GM12878 (cell line): Measurements from ENCODE around the gene ITGA1.

Source experiments
- FOXM1 ChIP-seq: IDR thresholded peaks from 2 replicates; pipeline ENCODE4 v1.6.1; 2012; ENCODE audit warnings: low read depth, mild to moderate bottlenecking, inconsistent platforms, low read length, moderate library complexity
- ZBTB11 ChIP-seq: fragments of 450-650 bp; formaldehyde crosslinking; IDR thresholded peaks from 2 replicates; pipeline ENCODE4 v1.5.0; 2022; ENCODE audit warnings: mild to moderate bottlenecking, missing genetic modification characterization
- TF ChIP-seq, protein P1 (sequence below), 3 experiments: IDR thresholded peaks in 2 of 3; conservative IDR thresholded peaks in 1 of 3; 2 replicates each; pipeline ENCODE4 v1.5.1; 2011; ENCODE audit warnings: low read depth in 3 of 3, low read length in 3 of 3, mild to moderate bottlenecking in 3 of 3, control low read depth in 2 of 3, moderate library complexity in 2 of 3, inconsistent platforms in 1 of 3, mixed read lengths in 1 of 3; ENCODE audit not compliant: control insufficient read depth in 2 of 3, insufficient read depth in 1 of 3; ENCODE audit errors: extremely low read depth in 1 of 3

- TF ChIP-seq ZBTB11 (no peak), FOXM1 (no peak)
- TF ChIP-seq, protein P1, sequence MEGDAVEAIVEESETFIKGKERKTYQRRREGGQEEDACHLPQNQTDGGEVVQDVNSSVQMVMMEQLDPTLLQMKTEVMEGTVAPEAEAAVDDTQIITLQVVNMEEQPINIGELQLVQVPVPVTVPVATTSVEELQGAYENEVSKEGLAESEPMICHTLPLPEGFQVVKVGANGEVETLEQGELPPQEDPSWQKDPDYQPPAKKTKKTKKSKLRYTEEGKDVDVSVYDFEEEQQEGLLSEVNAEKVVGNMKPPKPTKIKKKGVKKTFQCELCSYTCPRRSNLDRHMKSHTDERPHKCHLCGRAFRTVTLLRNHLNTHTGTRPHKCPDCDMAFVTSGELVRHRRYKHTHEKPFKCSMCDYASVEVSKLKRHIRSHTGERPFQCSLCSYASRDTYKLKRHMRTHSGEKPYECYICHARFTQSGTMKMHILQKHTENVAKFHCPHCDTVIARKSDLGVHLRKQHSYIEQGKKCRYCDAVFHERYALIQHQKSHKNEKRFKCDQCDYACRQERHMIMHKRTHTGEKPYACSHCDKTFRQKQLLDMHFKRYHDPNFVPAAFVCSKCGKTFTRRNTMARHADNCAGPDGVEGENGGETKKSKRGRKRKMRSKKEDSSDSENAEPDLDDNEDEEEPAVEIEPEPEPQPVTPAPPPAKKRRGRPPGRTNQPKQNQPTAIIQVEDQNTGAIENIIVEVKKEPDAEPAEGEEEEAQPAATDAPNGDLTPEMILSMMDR (IDR thresholded peaks at IDR 0.05 in 2 of 3, conservative IDR thresholded peaks at IDR 0.05 in 1 of 3; ENCODE audit: control insufficient read depth in 2 of 3, extremely low read depth in 1 of 3, insufficient read depth in 1 of 3, low read depth in 3 of 3, low read length in 3 of 3), result no peak
Observed at GRCh38 chr5:52892242-52892878, 104.6 kb downstream of the ITGA1 start.
